Gastroesophageal sphincter (tissue), 3 donors: ENCODE data around the gene RAP1A.

Source experiments
- CTCF ChIP-seq, 4 experiments: fragments of 200-600 bp in 2 of 4; fragments of 450-650 bp in 2 of 4; sonication (generic) in 1 of 4; IDR thresholded peaks; one replicate each; pipeline ENCODE4 v1.5.1; 2017 to 2019; ENCODE audit warnings: antibody characterized with exemption in 4 of 4, mild to moderate bottlenecking in 2 of 4, moderate library complexity in 2 of 4
- POLR2AphosphoS5 ChIP-seq: sonication (generic); formaldehyde crosslinking; IDR thresholded peaks from one replicate; pipeline ENCODE4 v1.6.1; 2017; ENCODE audit warnings: antibody characterized with exemption

DNA sequence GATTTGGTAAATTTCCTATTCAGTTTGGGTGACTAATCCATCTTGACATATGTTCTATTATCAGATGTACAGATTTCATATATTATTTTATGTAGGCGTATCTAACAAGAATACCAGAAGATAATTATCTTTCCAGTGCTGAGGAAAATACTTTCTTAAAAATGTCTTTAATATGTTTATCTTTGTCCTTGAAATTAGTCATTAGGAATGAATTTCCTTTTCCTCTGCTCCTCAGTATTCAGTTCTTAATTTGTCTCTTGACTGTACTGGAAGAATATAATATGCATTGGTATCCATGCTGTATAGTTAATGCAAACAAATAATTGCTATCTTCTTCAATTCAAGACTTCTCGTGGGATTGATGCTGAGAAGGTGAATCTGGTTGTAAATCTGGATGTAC, 142.7 kb downstream of the RAP1A start:
- TF ChIP-seq CTCF (IDR thresholded peaks at IDR 0.05) (no peak), POLR2AphosphoS5 (no peak)
